Endothelial cell (in vitro differentiated cells): ENCODE results near the gene CBLN3. TPM values are rescaled to one million over a fixed set of nuclear protein-coding genes. Genes with fewer than 3 reads are reported as not detected.
A peak's percentile ranks its signal among the peaks of the same experiment; 100 is the strongest.

ENCODE experiments used
- DNase-seq: peaks from one replicate; pipeline ENCODE4 v3.0.0; 2021; ENCODE audit warnings: low spot score
- H3K27ac Mint-ChIP-seq: one replicate; pipeline ENCODE4 v1.8.0; 2021; ENCODE audit warnings: mixed read lengths, inconsistent platforms; ENCODE audit not compliant: unreplicated experiment
- H3K27me3 Mint-ChIP-seq: one replicate; pipeline ENCODE4 v1.8.0; 2021; ENCODE audit warnings: mild to moderate bottlenecking, moderate library complexity, mixed read lengths, inconsistent platforms; ENCODE audit not compliant: unreplicated experiment
- H3K36me3 Mint-ChIP-seq: one replicate; pipeline ENCODE4 v1.8.0; 2021; ENCODE audit warnings: mild to moderate bottlenecking, low read depth, mixed read lengths, inconsistent platforms; ENCODE audit not compliant: unreplicated experiment
- H3K4me1 Mint-ChIP-seq: one replicate; pipeline ENCODE4 v1.8.0; 2021; ENCODE audit warnings: mild to moderate bottlenecking, mixed read lengths, inconsistent platforms; ENCODE audit not compliant: unreplicated experiment
- H3K4me3 Mint-ChIP-seq: one replicate; pipeline ENCODE4 v1.8.0; 2021; ENCODE audit warnings: mild to moderate bottlenecking, mixed read lengths, inconsistent platforms; ENCODE audit not compliant: unreplicated experiment
- H3K9me3 Mint-ChIP-seq: one replicate; pipeline ENCODE4 v1.8.0; 2021; ENCODE audit warnings: mixed read lengths, inconsistent platforms; ENCODE audit not compliant: unreplicated experiment
- CTCF ChIP-seq: fragments of 200-600 bp; sonication (generic); IDR thresholded peaks from one replicate; pipeline ENCODE4 v1.5.0; 2021; ENCODE audit warnings: antibody characterized with exemption; ENCODE audit not compliant: unreplicated experiment
- total RNA-seq: library from RNA; stranded (reverse); fragmentation: NEBNext Ultra II Directional; extraction: Animal tissue kit (Norgen Biotek cat#: 25700); gene quantifications from one replicate; pipeline ENCODE4 v1.2.1, GENCODE V29; 2021; ENCODE audit not compliant: unreplicated experiment

CBLN3 gene
- total RNA-seq, 1 donor from 2014 or later = 1.5 TPM

DNA sequence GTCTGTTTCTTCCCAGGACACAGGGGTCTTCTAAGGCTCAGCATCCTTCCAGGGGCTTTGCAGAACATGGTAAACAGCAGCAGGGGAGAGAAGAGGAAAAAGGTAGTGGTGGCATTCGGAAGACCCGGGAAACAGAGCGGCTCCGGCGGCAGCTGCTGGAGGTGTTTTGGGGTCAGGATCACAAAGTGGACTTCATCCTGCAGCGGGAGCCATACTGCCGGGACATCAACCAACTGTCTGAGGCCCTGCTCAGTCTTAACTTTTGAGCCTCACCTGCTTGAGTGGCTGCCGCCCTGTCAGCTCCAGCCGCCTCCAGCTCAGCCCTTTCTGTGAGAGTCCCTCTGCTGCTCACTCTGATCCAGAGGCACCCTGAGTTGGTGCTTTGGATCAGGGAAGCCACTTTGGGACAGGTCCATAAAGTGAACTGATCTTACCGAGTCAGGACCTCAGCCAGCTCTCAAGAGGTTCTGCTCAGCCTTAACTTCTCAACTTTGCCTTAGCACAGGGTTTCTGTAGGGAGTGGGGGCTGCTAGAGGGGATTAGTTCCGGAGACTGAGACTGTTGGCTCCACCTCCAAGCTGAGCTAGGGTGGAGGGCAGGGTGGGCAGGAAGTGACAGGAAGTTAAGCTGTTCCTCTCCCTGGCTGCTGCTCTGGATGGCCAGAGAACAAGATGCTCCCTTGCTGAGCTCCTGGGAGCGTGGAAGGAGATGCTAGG, 7.7 kb upstream of the CBLN3 start:
- no peaks in the 10 kb centered on the region for H3K9me3 Mint-ChIP-seq
- TF ChIP-seq CTCF = no peak
- peak overlapping the region; percentile 64 for H3K27ac Mint-ChIP-seq
- peak overlapping the region; percentile 62 for H3K4me3 Mint-ChIP-seq
- H3K27me3 Mint-ChIP-seq = peaks cover 5% of the 10 kb centered on the region
- H3K36me3 Mint-ChIP-seq = peaks cover 34% of the 10 kb centered on the region
- H3K4me1 Mint-ChIP-seq = peaks cover 27% of the 10 kb centered on the region
- no peak for DNase-seq

- TF ChIP-seq CTCF = peak; percentile 74
- Mint-ChIP-seq H3K9me3 (no peaks in the 10 kb centered on the region), H3K36me3 (peaks cover 38% of the 10 kb centered on the region), H3K27ac (peak overlapping the region; percentile 64), H3K4me3 (peak overlapping the region; percentile 31), H3K27me3 (peaks cover 1% of the 10 kb centered on the region), H3K4me1 (peaks cover 29% of the 10 kb centered on the region)
- peak; percentile 52 for DNase-seq
Observed at GRCh38 chr14:24436355-24437019, 7.0 kb upstream of the CBLN3 start.

DNA sequence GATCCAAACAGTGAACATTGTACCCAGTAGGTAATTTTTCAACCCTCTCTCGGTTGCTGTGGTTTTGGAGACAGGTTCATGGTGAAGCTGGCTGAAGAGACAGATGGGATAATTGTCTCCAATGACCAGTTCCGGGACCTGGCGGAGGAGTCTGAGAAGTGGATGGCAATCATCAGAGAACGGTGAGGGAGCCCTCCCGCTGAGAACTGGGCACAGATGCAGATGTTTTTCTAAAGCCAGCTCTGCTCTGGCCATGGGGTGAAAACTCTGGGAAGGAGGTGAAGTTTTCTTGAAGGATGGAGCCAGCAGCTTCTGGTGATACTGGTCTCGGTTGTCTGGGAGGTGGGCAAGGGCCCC, 6.5 kb upstream of the CBLN3 start:
- peaks cover 31% of the 10 kb centered on the region for H3K4me1 Mint-ChIP-seq
- no peak for TF ChIP-seq CTCF
- peaks cover 3% of the 10 kb centered on the region for H3K27me3 Mint-ChIP-seq
- no peak overlapping the region for H3K4me3 Mint-ChIP-seq
- peaks cover 38% of the 10 kb centered on the region for H3K36me3 Mint-ChIP-seq
- no peak for DNase-seq
- H3K27ac Mint-ChIP-seq = peak overlapping the region; percentile 42
- H3K9me3 Mint-ChIP-seq = no peaks in the 10 kb centered on the region

DNA sequence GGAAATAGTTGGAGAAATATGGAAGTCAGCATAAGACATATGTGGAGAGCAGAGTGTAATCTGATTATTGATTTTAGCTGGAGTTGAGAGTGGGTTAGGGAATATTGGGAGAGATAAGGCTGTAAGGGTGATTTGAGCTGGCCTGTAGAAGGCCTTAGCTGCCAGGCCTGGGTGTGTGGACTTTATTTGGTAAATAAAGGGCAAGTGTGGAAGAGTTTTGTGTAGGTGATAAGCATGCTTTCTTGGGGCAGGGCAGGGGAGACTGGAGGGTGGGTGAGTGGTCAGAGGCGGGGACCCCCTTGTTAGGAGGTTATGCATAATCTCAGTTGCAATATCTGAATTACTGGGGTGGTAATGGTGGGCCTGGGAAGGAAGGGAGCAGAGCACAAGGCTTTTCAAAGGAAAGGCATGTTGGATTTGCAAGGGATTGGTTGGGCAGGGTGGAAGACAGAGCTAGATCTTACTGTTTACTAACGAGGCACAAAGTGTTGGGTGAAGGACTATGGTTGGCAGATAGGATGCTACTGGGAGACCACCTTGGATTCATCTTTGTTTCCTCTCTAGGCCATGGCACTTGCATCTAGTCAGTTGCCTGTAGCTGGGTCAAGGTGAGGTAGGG, 5.8 kb upstream of the CBLN3 start:
- H3K4me1 Mint-ChIP-seq = peaks cover 31% of the 10 kb centered on the region
- DNase-seq = no peak
- H3K36me3 Mint-ChIP-seq = peaks cover 38% of the 10 kb centered on the region
- peak overlapping the region; percentile 6 for H3K4me3 Mint-ChIP-seq
- no peaks in the 10 kb centered on the region for H3K9me3 Mint-ChIP-seq
- no peak for TF ChIP-seq CTCF
- H3K27ac Mint-ChIP-seq = no peak overlapping the region
- peaks cover 5% of the 10 kb centered on the region for H3K27me3 Mint-ChIP-seq

DNA sequence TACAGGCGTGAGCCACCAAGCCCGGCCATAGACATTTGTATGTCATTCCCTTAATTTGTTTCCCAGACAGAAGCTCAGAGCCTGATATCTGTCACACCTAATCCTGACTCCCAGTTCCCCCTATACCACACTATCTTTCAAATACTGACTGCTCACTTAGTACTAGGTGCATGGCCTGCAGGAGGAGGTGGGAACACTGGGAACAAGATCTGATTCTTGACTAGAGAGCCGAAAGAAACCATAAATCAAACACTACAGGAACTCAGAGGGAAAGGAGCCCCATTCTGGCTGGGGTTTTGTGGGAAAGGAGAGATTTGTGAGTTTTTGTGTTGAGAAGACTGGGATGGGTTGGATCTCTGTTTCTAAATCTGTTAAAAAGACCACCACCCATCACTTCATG, 5.2 kb upstream of the CBLN3 start:
- Mint-ChIP-seq H3K27ac (no peak overlapping the region), H3K36me3 (peaks cover 36% of the 10 kb centered on the region), H3K4me1 (peaks cover 31% of the 10 kb centered on the region), H3K9me3 (no peaks in the 10 kb centered on the region), H3K4me3 (no peak overlapping the region), H3K27me3 (peaks cover 5% of the 10 kb centered on the region)
- DNase-seq = no peak
- no peak for TF ChIP-seq CTCF
